Ascending aorta (tissue), 2 donors: Measurements from ENCODE around the gene BTBD1. TPM values are rescaled to one million over a fixed set of nuclear protein-coding genes. Genes with fewer than 3 reads are reported as not detected.
"Not testable (repeated sequence)": the region's sequence is repeated elsewhere in the genome, so short reads cannot be mapped to it uniquely, and the experiment has no call there.

Experiments
- DNase-seq, 2 donors: peaks; one replicate each; pipeline ENCODE4 v3.0.0-alpha.2; 2019; ENCODE audit warnings: low spot score in 2 of 2
- H3K27ac ChIP-seq, 2 donors: fragments of 200-600 bp; sonication (generic); one replicate each; pipeline ENCODE4 v1.5.1; 2016 to 2017; ENCODE audit warnings: mild to moderate bottlenecking in 1 of 2
- H3K27me3 ChIP-seq: fragments of 200-600 bp; sonication (generic); one replicate; pipeline ENCODE4 v1.5.1; 2017
- H3K36me3 ChIP-seq, 2 donors: fragments of 200-600 bp; sonication (generic); one replicate each; pipeline ENCODE4 v1.5.1; 2016
- H3K4me1 ChIP-seq, 2 donors: fragments of 200-600 bp; sonication (generic); one replicate each; pipeline ENCODE4 v1.5.1; 2016 to 2017; ENCODE audit warnings: mild to moderate bottlenecking in 1 of 2
- H3K4me3 ChIP-seq, 2 donors: fragments of 200-600 bp; sonication (generic); one replicate each; pipeline ENCODE4 v1.5.1; 2016 to 2017; ENCODE audit warnings: mild to moderate bottlenecking in 1 of 2
- H3K9me3 ChIP-seq, 2 donors: fragments of 200-600 bp; sonication (generic); one replicate each; pipeline ENCODE4 v1.5.1; 2016
- intact Hi-C: fragments of 100-400 bp; cut with DNase I; formaldehyde crosslinking; loops from one replicate; pipeline ENCODE4 v1.15.1; 2023
- total RNA-seq: library from RNA; depleted of rRNA; stranded (reverse); fragments of >200 nt; gene quantifications from one replicate; pipeline ENCODE4 v1.1.0, GENCODE V29; 2016
- TF ChIP-seq, protein P1 (sequence below), 3 experiments: fragments of 200-600 bp in 2 of 3; fragments of 450-650 bp in 1 of 3; sonication (generic) in 2 of 3; IDR thresholded peaks; one replicate each; pipeline ENCODE4 v1.5.1; 2016 to 2019; ENCODE audit warnings: antibody characterized with exemption in 3 of 3, mild to moderate bottlenecking in 1 of 3, moderate library complexity in 1 of 3

Gene BTBD1
- total RNA-seq, 1 donor from 2014 or later: 63.9 TPM

DNA sequence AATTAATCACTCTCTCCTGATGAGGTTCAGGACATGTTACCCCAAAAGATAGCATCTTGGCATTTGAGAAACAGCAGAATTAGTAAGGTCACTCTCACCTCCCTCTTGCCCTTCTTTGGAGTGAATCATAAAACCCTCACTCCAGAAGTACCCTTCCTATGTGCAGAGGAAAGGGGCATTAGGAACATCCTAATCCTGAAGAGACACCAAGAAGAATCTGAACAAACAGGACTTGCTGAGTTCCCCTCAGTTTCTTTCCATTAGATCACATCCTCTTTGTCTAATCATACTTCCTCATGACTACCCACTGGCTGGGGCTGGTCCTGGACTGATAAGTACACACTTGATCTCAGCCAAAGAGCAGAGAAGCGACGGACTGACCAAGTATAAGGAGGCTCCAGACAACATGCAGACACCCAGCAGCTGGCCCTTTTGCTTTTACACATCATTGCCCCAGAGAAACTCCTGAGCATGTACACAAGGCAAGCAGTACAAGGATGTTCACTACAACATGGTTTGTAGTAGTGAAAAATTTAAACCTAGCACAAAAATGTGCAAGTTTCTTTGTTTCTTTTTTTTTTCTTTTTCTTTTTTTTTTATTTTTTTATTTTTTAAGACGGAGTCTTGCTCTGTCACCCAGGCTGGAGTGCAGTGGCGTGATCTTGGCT, 25.4 kb upstream of the BTBD1 start:
- Histone ChIP-seq H3K36me3 (no peaks in the 10 kb centered on the region), H3K9me3 (no peaks in the 10 kb centered on the region), H3K27me3 (no peaks in the 10 kb centered on the region), H3K4me1 (no peaks in the 10 kb centered on the region), H3K27ac (no peak overlapping the region), H3K4me3 (no peak overlapping the region)
- TF ChIP-seq, protein P1, sequence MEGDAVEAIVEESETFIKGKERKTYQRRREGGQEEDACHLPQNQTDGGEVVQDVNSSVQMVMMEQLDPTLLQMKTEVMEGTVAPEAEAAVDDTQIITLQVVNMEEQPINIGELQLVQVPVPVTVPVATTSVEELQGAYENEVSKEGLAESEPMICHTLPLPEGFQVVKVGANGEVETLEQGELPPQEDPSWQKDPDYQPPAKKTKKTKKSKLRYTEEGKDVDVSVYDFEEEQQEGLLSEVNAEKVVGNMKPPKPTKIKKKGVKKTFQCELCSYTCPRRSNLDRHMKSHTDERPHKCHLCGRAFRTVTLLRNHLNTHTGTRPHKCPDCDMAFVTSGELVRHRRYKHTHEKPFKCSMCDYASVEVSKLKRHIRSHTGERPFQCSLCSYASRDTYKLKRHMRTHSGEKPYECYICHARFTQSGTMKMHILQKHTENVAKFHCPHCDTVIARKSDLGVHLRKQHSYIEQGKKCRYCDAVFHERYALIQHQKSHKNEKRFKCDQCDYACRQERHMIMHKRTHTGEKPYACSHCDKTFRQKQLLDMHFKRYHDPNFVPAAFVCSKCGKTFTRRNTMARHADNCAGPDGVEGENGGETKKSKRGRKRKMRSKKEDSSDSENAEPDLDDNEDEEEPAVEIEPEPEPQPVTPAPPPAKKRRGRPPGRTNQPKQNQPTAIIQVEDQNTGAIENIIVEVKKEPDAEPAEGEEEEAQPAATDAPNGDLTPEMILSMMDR (IDR thresholded peaks at IDR 0.05): no peak
- intact Hi-C loops: no loop called here
- DNase-seq: peak; percentile 40 to 66

- DNase-seq, H3K36me3 ChIP-seq, intact Hi-C loops, H3K4me3 ChIP-seq, H3K27ac ChIP-seq, H3K9me3 ChIP-seq, H3K4me1 ChIP-seq, H3K27me3 ChIP-seq: not testable (repeated sequence)
Observed at GRCh38 chr15:83091965-83092308, 24.9 kb upstream of the BTBD1 start.

GRCh38 chr15:83090465-83090864, 23.4 kb upstream of the BTBD1 start:
- TF ChIP-seq, protein P1 (IDR thresholded peaks at IDR 0.05): no peak
- Histone ChIP-seq H3K9me3 (no peaks in the 10 kb centered on the region), H3K4me3 (no peak overlapping the region), H3K27ac (no peak overlapping the region), H3K27me3 (no peaks in the 10 kb centered on the region), H3K4me1 (no peaks in the 10 kb centered on the region), H3K36me3 (no peaks in the 10 kb centered on the region)
- intact Hi-C loops: no loop called here
- no peak for DNase-seq

GRCh38 chr15:83088876-83089275, 21.8 kb upstream of the BTBD1 start:
- no peak for DNase-seq
- no peaks in the 10 kb centered on the region for H3K27me3 ChIP-seq
- no peaks in the 10 kb centered on the region for H3K36me3 ChIP-seq
- no peaks in the 10 kb centered on the region for H3K9me3 ChIP-seq
- H3K27ac ChIP-seq: no peak overlapping the region
- no peak overlapping the region for H3K4me3 ChIP-seq
- intact Hi-C loops: no loop called here
- TF ChIP-seq, protein P1 (IDR thresholded peaks at IDR 0.05): no peak
- no peaks in the 10 kb centered on the region for H3K4me1 ChIP-seq

- no peaks in the 10 kb centered on the region for H3K9me3 ChIP-seq
- H3K4me1 ChIP-seq: no peaks in the 10 kb centered on the region
- TF ChIP-seq, protein P1 (IDR thresholded peaks at IDR 0.05): no peak
- DNase-seq: no peak
- no peak overlapping the region for H3K4me3 ChIP-seq
- H3K27ac ChIP-seq: no peak overlapping the region
- no peaks in the 10 kb centered on the region for H3K27me3 ChIP-seq
- intact Hi-C loops: no loop called here
- H3K36me3 ChIP-seq: no peaks in the 10 kb centered on the region
Observed at GRCh38 chr15:83087576-83087975, 20.5 kb upstream of the BTBD1 start.

- H3K27me3 ChIP-seq, H3K36me3 ChIP-seq, DNase-seq, H3K9me3 ChIP-seq, intact Hi-C loops, H3K4me3 ChIP-seq, H3K4me1 ChIP-seq, H3K27ac ChIP-seq: not testable (repeated sequence)
Observed at GRCh38 chr15:83085864-83086552, 19.0 kb upstream of the BTBD1 start.

GRCh38 chr15:83085461-83085860, 18.4 kb upstream of the BTBD1 start:
- intact Hi-C loops, H3K9me3 ChIP-seq, H3K27ac ChIP-seq, H3K4me3 ChIP-seq, H3K4me1 ChIP-seq, DNase-seq, H3K27me3 ChIP-seq, H3K36me3 ChIP-seq: not testable (repeated sequence)
